Activated T-helper 1 cell treated with anti-CD3 and anti-CD28 coated beads, Interleukin-12 subunit alpha, Interleukin-12 subunit beta, Interleukin-2, Interleukin-4 antibody, amounts not matched to agents 30 ng/mL and 10 ng/mL and 1 ng/mL, durations not matched to agents 14 hours and 24 hours and 36 hours (primary cell): Measurements from ENCODE around the gene POLK. TPM values are rescaled to one million over a fixed set of nuclear protein-coding genes. Genes with fewer than 3 reads are reported as not detected.
"Not testable (repeated sequence)": the region's sequence is repeated elsewhere in the genome, so short reads cannot be mapped to it uniquely, and the experiment has no call there.

Experiments
- DNase-seq: peaks from one replicate; pipeline ENCODE4 v3.0.0; 2021; ENCODE audit warnings: low spot score
- H3K27ac Mint-ChIP-seq: one replicate; pipeline ENCODE4 v1.8.0; 2021; ENCODE audit warnings: mild to moderate bottlenecking, mixed read lengths
- H3K27me3 Mint-ChIP-seq: one replicate; pipeline ENCODE4 v1.8.0; 2022; ENCODE audit warnings: mild to moderate bottlenecking, moderate library complexity, mixed read lengths; ENCODE audit not compliant: insufficient read depth
- H3K36me3 Mint-ChIP-seq: one replicate; pipeline ENCODE4 v1.8.0; 2021; ENCODE audit warnings: low read depth, mixed read lengths
- H3K4me1 Mint-ChIP-seq: one replicate; pipeline ENCODE4 v1.8.0; 2021; ENCODE audit warnings: low read depth, mixed read lengths
- H3K4me3 Mint-ChIP-seq: one replicate; pipeline ENCODE4 v1.8.0; 2021; ENCODE audit warnings: mild to moderate bottlenecking, moderate library complexity, mixed read lengths
- H3K9me3 Mint-ChIP-seq: one replicate; pipeline ENCODE4 v1.8.0; 2021; ENCODE audit warnings: mixed read lengths
- intact Hi-C: fragments of 100-400 bp; cut with micrococcal nuclease; formaldehyde crosslinking; loops from one replicate; pipeline ENCODE4 v1.15.1; 2024
- total RNA-seq: library from RNA; stranded (reverse); gene quantifications from 2 replicates; pipeline ENCODE4 v1.2.3, GENCODE V29; 2022

The POLK gene
- total RNA-seq, 1 donor from 2014 or later, result 40.4 TPM

DNA sequence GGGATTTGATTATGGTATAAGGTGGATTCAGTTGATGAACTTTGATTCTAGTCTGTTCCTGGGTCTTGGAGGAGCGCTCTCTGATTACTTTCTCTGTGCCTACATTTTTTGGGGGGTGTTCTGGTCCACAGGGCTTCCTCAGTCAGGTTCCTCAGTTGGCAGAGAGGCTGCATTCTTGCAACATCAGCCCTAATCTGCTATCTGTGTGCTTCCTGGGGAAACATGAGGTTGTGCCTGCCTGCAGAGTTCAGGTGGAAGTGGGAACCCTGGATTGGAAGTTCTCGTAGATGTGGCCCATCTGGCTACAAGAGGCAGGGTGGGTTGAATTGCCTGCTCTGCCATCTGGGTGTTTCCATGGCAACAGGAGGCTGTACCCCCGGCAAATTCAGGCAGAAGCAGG lies 24.5 kb downstream of the POLK start:
- Mint-ChIP-seq H3K27me3 (no peaks in the 10 kb centered on the region), H3K4me1 (peaks cover 16% of the 10 kb centered on the region), H3K36me3 (peaks cover 37% of the 10 kb centered on the region), H3K4me3 (no peak overlapping the region), H3K27ac (no peak overlapping the region), H3K9me3 (peaks cover 29% of the 10 kb centered on the region)
- intact Hi-C loops, result no loop called here
- DNase-seq, result no peak

DNA sequence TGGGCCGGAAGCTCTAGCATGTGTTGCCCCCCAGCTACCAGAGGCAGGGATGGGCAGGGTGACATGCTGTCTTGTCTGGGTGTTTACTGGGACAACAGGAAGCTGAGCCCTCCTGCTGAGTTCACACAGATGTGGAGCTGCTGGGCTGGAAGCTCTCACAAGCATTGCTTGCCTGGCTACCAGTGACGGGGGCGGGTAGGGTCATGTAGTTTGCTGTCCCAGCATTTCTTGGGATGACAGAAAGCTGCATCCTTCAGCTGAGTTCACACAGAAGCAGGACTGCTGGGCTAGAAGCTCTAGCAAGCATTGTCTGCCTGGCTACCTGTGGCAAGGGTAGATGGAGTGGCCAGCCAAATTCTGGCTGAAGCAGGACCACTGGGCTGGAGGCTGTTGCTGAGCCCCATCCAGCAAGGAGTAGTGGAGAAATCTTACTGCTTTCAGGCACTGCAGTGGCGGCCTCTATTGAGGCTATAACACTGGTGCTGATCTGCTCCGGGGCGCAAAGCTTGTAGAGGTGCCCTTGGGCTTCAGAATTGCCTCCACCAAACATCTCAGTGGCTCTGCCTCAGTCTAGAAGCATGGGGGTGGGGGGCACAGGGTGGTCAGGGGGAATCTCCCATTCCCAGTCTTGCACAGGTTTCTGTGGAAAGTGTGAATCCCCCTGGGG lies 25.1 kb downstream of the POLK start:
- peaks cover 27% of the 10 kb centered on the region for H3K9me3 Mint-ChIP-seq
- H3K27me3 Mint-ChIP-seq, result no peaks in the 10 kb centered on the region
- H3K4me3 Mint-ChIP-seq, result no peak overlapping the region
- peaks cover 16% of the 10 kb centered on the region for H3K4me1 Mint-ChIP-seq
- intact Hi-C loops, result no loop called here
- DNase-seq, result no peak
- no peak overlapping the region for H3K27ac Mint-ChIP-seq
- peaks cover 34% of the 10 kb centered on the region for H3K36me3 Mint-ChIP-seq

DNA sequence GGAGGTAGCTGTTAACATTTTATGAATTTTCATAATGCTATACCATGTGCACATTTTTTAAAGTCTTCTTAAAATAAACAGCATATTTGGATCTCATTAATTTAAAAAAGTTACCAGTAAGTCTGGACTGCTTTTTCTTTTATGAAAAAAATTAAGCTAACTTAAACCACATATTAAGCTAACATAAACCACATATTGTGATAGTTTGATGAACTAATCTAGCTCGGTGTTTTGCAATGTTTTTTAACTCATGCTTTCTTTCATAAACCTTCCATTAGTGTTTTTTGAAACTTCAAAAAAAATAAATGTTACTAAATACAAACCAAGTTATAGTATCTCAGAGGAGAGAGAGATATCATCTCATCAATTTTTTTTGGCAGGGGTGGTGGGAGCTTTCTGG lies 26.5 kb downstream of the POLK start:
- H3K4me1 Mint-ChIP-seq, result peaks cover 16% of the 10 kb centered on the region
- no peak for DNase-seq
- H3K4me3 Mint-ChIP-seq, result no peak overlapping the region
- no peak overlapping the region for H3K27ac Mint-ChIP-seq
- H3K36me3 Mint-ChIP-seq, result peaks cover 25% of the 10 kb centered on the region
- intact Hi-C loops, result no loop called here
- H3K9me3 Mint-ChIP-seq, result peaks cover 14% of the 10 kb centered on the region
- no peaks in the 10 kb centered on the region for H3K27me3 Mint-ChIP-seq

DNA sequence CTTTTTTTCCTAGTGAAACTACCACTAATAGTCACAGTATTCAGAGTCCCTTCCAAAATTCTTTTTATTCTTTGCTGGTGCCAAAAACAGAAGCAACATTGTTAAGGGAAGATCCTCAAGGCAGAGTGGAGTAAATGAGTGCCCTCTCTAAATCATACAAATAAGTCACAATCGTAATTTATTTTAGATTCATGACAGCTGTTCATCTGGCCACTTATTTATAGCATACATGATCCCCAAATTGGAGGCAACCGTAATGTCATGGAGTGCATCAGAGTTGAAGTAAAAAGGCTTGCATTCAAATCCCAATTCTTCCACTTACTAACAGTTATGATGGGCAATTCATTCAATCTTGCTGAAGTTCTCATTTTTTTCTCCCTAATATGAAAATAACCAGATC lies 33.4 kb downstream of the POLK start:
- Mint-ChIP-seq H3K9me3 (peaks cover 3% of the 10 kb centered on the region), H3K36me3 (peaks cover 12% of the 10 kb centered on the region), H3K27me3 (no peaks in the 10 kb centered on the region), H3K4me1 (no peaks in the 10 kb centered on the region), H3K27ac (no peak overlapping the region), H3K4me3 (no peak overlapping the region)
- intact Hi-C loops, result no loop called here
- DNase-seq, result no peak

DNA sequence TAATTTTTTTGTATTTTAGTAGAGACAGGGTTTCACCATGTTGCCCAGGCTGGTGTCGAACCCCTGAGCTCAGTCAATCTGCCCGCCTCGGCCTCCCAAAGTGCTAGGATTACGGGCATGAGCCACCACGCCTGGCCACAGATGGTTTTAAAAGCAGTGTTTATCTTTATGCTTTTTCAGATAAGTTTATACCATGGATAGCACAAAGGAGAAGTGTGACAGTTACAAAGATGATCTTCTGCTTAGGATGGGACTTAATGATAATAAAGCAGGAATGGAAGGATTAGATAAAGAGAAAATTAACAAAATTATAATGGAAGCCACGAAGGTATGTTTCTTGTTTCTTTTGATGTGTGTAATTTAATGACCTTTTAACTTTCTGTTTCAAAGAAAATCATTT lies 35.1 kb downstream of the POLK start:
- H3K27ac Mint-ChIP-seq, result no peak overlapping the region
- H3K4me3 Mint-ChIP-seq, result no peak overlapping the region
- intact Hi-C loops, result no loop called here

DNA sequence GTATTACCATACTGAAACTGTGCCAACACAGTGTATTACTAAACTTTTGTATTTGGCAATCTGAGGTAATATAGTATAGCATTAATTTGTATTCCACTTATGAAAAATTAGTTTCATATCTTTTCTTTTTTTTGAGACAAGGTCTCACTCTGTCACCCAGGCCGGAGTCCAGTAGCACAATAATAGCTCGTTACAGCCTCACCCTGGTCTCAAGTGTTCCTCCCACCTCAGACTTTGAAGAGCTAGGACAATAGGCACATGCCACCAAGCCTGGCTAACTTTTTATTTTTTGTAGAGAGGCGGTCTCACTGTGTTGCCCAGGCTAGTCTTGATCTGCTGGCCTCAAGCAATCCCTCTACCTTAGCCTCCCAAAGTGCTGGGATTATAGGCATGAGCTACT lies 36.1 kb downstream of the POLK start:
- H3K4me3 Mint-ChIP-seq, result no peak overlapping the region
- H3K9me3 Mint-ChIP-seq, result peaks cover 3% of the 10 kb centered on the region
- no peaks in the 10 kb centered on the region for H3K4me1 Mint-ChIP-seq
- H3K36me3 Mint-ChIP-seq, result peaks cover 17% of the 10 kb centered on the region
- H3K27me3 Mint-ChIP-seq, result no peaks in the 10 kb centered on the region
- intact Hi-C loops, result no loop called here
- no peak overlapping the region for H3K27ac Mint-ChIP-seq
- DNase-seq, result no peak

More for the DNA sequence above, 35.1 kb downstream of the POLK start:
- H3K4me1 Mint-ChIP-seq, result no peaks in the 10 kb centered on the region
- H3K9me3 Mint-ChIP-seq, result peaks cover 3% of the 10 kb centered on the region
- no peaks in the 10 kb centered on the region for H3K27me3 Mint-ChIP-seq
- DNase-seq, result no peak
- H3K36me3 Mint-ChIP-seq, result peaks cover 17% of the 10 kb centered on the region

DNA sequence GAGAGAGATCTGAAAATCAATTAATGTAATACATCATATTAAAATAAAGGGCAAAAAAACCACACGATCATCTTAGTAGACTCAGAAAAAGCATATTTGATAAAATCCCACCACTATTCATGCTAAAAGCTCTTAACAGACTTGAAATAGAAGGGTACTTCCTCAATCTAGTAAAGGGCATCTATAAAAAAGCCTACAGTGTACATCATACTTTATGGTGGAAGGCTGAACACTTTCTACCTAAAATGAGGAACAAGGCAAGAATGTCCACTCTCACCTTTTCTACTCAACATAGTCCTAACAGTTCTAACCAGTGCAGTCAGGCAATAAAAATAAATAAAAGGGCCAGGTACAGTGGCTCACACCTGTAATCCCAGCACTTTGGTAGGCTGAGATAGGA lies 38.9 kb downstream of the POLK start:
- Mint-ChIP-seq H3K27me3 (no peaks in the 10 kb centered on the region), H3K27ac (no peak overlapping the region), H3K36me3 (peaks cover 32% of the 10 kb centered on the region), H3K4me3 (no peak overlapping the region), H3K4me1 (no peaks in the 10 kb centered on the region), H3K9me3 (peaks cover 3% of the 10 kb centered on the region)
- DNase-seq, result no peak
- intact Hi-C loops, result no loop called here

DNA sequence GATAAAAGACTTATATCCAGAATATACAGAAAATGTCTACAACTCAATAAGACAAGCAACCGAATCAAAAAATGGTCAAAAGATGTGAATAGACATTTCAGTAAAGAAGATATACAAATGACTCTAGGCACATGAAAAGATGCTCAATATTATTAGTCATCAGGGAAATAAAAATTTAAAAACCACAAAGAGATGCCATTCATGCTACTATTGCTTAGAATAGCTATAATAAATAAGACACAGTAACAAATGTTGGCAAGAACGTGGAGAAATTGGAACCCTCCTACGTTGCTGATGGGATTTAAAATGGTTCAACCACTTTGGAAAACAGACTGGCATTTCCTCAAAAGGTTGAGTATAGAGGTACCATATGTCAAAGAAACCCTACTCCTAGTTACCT lies 39.8 kb downstream of the POLK start:
- Mint-ChIP-seq H3K36me3 (peaks cover 37% of the 10 kb centered on the region), H3K4me1 (peaks cover 4% of the 10 kb centered on the region), H3K4me3 (no peak overlapping the region), H3K27me3 (no peaks in the 10 kb centered on the region), H3K9me3 (peaks cover 3% of the 10 kb centered on the region), H3K27ac (no peak overlapping the region)
- DNase-seq, result no peak
- intact Hi-C loops, result no loop called here

DNA sequence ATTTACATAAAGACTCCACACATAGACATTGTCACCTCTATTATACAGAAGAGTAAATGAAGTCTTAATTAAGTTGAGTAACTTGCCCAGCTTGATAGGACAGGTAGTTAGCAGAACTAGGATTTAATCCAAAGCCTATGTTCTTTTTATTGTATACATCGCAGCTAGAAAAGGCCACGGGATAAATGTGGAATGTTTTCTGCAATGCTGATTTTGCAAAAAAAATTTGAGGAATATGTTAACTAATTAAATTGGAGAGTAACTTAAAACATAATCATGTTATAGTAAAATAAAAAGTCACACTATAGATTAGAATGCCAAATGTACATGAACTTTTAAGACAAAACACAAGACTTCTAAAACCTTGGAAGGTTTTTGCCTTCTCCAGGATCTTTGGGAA lies 41.1 kb downstream of the POLK start:
- H3K9me3 Mint-ChIP-seq, result peaks cover 8% of the 10 kb centered on the region
- no peak overlapping the region for H3K27ac Mint-ChIP-seq
- no peak for DNase-seq
- no peaks in the 10 kb centered on the region for H3K27me3 Mint-ChIP-seq
- H3K4me3 Mint-ChIP-seq, result no peak overlapping the region
- intact Hi-C loops, result no loop called here
- peaks cover 46% of the 10 kb centered on the region for H3K36me3 Mint-ChIP-seq
- peaks cover 10% of the 10 kb centered on the region for H3K4me1 Mint-ChIP-seq

DNA sequence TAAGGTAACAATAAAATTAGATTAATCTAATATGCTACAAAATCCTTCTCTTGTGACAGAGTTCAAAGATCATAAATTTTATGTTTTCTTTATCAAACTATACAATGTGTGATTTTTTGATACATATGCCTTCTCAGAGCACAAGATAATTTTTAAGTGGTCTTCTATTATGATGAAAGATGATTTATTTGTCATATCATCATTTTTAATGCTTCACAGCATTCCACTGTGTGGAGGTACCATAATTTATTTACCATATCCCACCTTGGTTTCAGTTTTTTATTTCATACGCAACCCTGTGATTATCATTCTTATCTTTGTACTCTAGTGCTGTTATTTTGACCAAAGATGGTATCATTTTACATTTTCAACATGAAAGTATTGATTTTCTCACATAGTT lies 41.7 kb downstream of the POLK start:
- H3K27ac Mint-ChIP-seq, result no peak overlapping the region
- intact Hi-C loops, result no loop called here
- H3K9me3 Mint-ChIP-seq, result peaks cover 8% of the 10 kb centered on the region
- DNase-seq, result no peak
- peaks cover 10% of the 10 kb centered on the region for H3K4me1 Mint-ChIP-seq
- H3K36me3 Mint-ChIP-seq, result peaks cover 48% of the 10 kb centered on the region
- no peak overlapping the region for H3K4me3 Mint-ChIP-seq
- no peaks in the 10 kb centered on the region for H3K27me3 Mint-ChIP-seq

DNA sequence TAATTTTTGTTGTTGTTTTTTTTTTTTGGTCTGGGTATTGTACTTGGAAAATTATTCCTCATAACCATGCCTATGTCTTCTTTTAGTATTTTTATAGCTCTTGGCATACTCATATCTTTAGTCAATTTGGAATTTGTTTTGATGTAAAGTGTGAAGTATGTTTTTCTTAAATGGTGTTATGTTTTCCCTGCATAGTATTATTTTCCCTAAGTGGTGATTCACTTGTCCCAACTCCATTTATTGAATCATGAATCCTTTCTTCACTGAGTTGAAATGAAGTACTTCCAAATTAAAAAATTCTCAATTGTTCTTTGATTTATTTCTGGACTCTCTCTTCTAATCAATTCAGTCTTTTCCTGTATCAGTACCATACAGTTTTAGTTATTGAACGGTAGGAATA lies 46.5 kb downstream of the POLK start:
- Mint-ChIP-seq H3K9me3 (peaks cover 31% of the 10 kb centered on the region), H3K27ac (no peak overlapping the region), H3K4me3 (no peak overlapping the region), H3K27me3 (no peaks in the 10 kb centered on the region), H3K36me3 (peaks cover 51% of the 10 kb centered on the region), H3K4me1 (peaks cover 22% of the 10 kb centered on the region)
- intact Hi-C loops, result no loop called here
- DNase-seq, result no peak

DNA sequence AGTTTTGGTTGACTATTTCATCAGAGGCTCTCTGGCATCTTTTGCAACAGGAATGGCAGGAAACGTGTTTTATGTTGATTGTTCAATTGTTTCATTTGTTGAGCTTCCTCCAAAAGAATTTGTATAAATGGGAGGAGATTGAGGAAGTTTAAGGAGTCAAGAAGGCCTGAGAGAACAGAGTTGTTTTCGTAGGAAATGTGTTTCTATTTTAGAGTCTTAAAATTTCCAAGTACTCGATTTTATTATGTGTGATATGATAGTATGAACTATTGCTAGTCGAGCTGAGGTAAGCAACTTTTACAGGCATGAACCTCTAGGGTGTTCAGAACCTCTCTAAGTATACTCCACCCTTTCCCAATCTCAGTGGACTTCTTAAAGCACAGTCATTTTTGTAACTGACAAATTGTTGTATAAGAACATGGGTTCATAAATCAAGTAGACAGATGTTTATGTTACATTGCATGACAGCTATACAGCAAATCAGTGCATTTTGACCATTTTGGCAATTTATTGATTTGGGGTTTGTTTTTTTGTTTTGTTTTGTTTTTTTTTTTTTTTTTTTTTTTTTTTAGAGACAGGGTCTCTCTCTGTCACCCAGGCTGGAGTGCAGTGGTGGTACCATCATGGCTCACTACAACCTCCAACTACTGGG lies 47.4 kb downstream of the POLK start:
- Mint-ChIP-seq H3K9me3 (peaks cover 40% of the 10 kb centered on the region), H3K27me3 (no peaks in the 10 kb centered on the region), H3K4me3 (no peak overlapping the region), H3K4me1 (peaks cover 30% of the 10 kb centered on the region), H3K27ac (no peak overlapping the region), H3K36me3 (peaks cover 52% of the 10 kb centered on the region)
- intact Hi-C loops, result no loop called here
- DNase-seq, result no peak

DNA sequence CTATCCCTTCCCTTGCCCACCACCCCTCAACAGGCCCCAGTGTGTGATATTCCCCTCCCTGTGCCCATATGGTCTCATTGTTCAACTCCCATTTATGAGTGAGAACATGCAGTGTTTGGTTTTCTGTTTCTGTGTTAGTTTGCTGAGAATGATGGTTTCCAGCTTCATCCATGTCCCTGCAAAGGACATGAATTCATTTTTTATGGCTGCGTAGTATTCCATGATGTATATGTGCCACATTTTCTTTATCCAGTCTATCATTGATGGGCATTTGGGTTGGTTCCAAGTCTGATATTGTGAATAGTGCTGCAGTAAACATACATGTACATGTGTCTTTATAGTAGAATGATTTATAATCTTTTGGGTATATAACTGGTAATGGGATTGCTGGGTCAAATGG lies 49.0 kb downstream of the POLK start:
- Mint-ChIP-seq H3K4me1 (peaks cover 39% of the 10 kb centered on the region), H3K36me3 (peaks cover 55% of the 10 kb centered on the region), H3K9me3 (peaks cover 52% of the 10 kb centered on the region)
- intact Hi-C loops, H3K27me3 Mint-ChIP-seq, H3K27ac Mint-ChIP-seq, H3K4me3 Mint-ChIP-seq, DNase-seq: not testable (repeated sequence)
